MCF 10A (cell line): ENCODE measurements around the gene PEAR1. TPM values are rescaled to one million over a fixed set of nuclear protein-coding genes. Genes with fewer than 3 reads are reported as not detected.

ENCODE experiments used
- BruUV-seq: library from RNA; stranded (reverse); fragments of 400-500 nt; replicated peaks from 2 replicates; lab custom pipeline; 2021; lab: Mats Ljungman, UMichigan
- CTCF ChIA-PET: fragments of 300-600 bp; sonication (Branson Sonifier 250); formaldehyde crosslinking; extraction: SDS; loops from one replicate; lab custom pipeline; 2021; ENCODE audit warnings: antibody characterized with exemption, inconsistent platforms; lab: Yijun Ruan, JAX
- POLR2A ChIA-PET: fragments of 300-600, 350-650 bp; sonication (Branson Sonifier 250); formaldehyde crosslinking; extraction: SDS; loops from one replicate; lab custom pipeline; 2020; ENCODE audit warnings: antibody characterized with exemption, inconsistent platforms; lab: Yijun Ruan, JAX
- DNase-seq: peaks from one replicate; pipeline ENCODE4 v3.0.0-alpha.2; 2018; ENCODE audit not compliant: unreplicated experiment
- H3K27ac Mint-ChIP-seq: one replicate; pipeline ENCODE4 v1.8.0; 2022; ENCODE audit warnings: mild to moderate bottlenecking, low read depth, mixed read lengths; ENCODE audit not compliant: unreplicated experiment
- H3K27me3 Mint-ChIP-seq: one replicate; pipeline ENCODE4 v1.8.0; 2022; ENCODE audit warnings: mixed read lengths; ENCODE audit not compliant: insufficient read depth, unreplicated experiment
- H3K36me3 Mint-ChIP-seq: one replicate; pipeline ENCODE4 v1.8.0; 2022; ENCODE audit warnings: mild to moderate bottlenecking, moderate library complexity, mixed read lengths; ENCODE audit not compliant: insufficient read depth, unreplicated experiment
- H3K4me1 Mint-ChIP-seq: one replicate; pipeline ENCODE4 v1.8.0; 2022; ENCODE audit warnings: mixed read lengths; ENCODE audit not compliant: insufficient read depth, unreplicated experiment
- H3K4me3 Mint-ChIP-seq: one replicate; pipeline ENCODE4 v1.8.0; 2022; ENCODE audit warnings: mild to moderate bottlenecking, moderate library complexity, mixed read lengths; ENCODE audit not compliant: unreplicated experiment
- H3K9me3 Mint-ChIP-seq: one replicate; pipeline ENCODE4 v1.8.0; 2022; ENCODE audit warnings: mixed read lengths; ENCODE audit not compliant: unreplicated experiment
- intact Hi-C: fragments of 100-400 bp; cut with micrococcal nuclease; formaldehyde crosslinking; loops from 2 replicates; pipeline ENCODE4 v1.14.1; 2022
- total RNA-seq: library from RNA; stranded (reverse); gene quantifications from 2 replicates; pipeline ENCODE4 v1.2.3, GENCODE V29; 2022
- TF ChIP-seq, protein P1 (sequence below): fragments of 200-600 bp; IDR thresholded peaks from one replicate; pipeline ENCODE4 v1.8.0; 2022; ENCODE audit warnings: antibody characterized with exemption, mild to moderate bottlenecking; ENCODE audit not compliant: unreplicated experiment

Gene PEAR1
- total RNA-seq, 1 experiment from 2014 or later: 6.5 TPM

GRCh38 chr1:156880473-156880872 lies 13.0 kb upstream of the PEAR1 start:
- Mint-ChIP-seq H3K27ac (no peak overlapping the region), H3K27me3 (peaks cover 60% of the 10 kb centered on the region), H3K9me3 (no peaks in the 10 kb centered on the region), H3K4me1 (no peaks in the 10 kb centered on the region), H3K4me3 (no peak overlapping the region), H3K36me3 (no peaks in the 10 kb centered on the region)
- no peak for DNase-seq
- intact Hi-C loops: no loop called here
- ChIA-PET CTCF (interaction anchor here (0.6 to 14.2 kb wide), 13 partner anchors 10 to 543 kb away, joined by 3 to 284 read pairs (median 4); partner anchors contain the start of gene PEAR1), POLR2A (interaction anchor here (0.6 to 0.8 kb wide), 2 partner anchors 14 to 78 kb away, joined by 3 read pairs; no protein-coding TSS in a partner anchor)
- BruUV-seq: no TSS peak
- TF ChIP-seq, protein P1, sequence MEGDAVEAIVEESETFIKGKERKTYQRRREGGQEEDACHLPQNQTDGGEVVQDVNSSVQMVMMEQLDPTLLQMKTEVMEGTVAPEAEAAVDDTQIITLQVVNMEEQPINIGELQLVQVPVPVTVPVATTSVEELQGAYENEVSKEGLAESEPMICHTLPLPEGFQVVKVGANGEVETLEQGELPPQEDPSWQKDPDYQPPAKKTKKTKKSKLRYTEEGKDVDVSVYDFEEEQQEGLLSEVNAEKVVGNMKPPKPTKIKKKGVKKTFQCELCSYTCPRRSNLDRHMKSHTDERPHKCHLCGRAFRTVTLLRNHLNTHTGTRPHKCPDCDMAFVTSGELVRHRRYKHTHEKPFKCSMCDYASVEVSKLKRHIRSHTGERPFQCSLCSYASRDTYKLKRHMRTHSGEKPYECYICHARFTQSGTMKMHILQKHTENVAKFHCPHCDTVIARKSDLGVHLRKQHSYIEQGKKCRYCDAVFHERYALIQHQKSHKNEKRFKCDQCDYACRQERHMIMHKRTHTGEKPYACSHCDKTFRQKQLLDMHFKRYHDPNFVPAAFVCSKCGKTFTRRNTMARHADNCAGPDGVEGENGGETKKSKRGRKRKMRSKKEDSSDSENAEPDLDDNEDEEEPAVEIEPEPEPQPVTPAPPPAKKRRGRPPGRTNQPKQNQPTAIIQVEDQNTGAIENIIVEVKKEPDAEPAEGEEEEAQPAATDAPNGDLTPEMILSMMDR: no peak

- Mint-ChIP-seq H3K36me3 (no peaks in the 10 kb centered on the region), H3K27ac (no peak overlapping the region), H3K4me3 (no peak overlapping the region), H3K4me1 (no peaks in the 10 kb centered on the region), H3K27me3 (peaks cover 65% of the 10 kb centered on the region), H3K9me3 (no peaks in the 10 kb centered on the region)
- intact Hi-C loops: no loop called here
- ChIA-PET CTCF (interaction anchor here (0.6 to 14.2 kb wide), 9 partner anchors 10 to 191 kb away, joined by 3 to 284 read pairs (median 4); partner anchors contain the start of gene PEAR1), POLR2A (interaction anchor here (0.6 kb wide), 1 partner anchor 15 kb away, joined by 3 read pairs; no protein-coding TSS in a partner anchor)
- BruUV-seq: no TSS peak
- TF ChIP-seq, protein P1: no peak
- DNase-seq: no peak
These were observed 12.4 kb upstream of the PEAR1 start for GRCh38 chr1:156881101-156881500.

DNA sequence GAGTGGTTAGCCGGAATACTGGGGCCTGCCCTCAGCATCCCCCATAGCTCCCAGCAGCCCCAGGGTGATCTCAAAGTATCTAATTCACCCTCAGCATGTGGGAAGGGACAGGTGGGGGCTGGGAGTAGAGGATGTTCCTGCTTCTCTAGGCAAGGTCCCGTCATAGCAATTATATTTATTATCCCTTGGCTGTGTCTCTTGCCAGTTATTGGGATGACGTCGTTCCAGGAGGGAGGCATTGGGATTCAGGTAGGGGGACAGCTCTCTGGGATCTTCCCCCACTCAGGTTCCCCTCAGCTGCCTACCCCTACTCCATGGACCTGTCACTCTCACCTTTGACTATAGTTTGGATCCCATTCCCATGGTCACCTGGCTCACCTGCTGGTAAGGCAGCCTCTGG lies 11.9 kb upstream of the PEAR1 start:
- no peak for DNase-seq
- intact Hi-C loops: no loop called here
- TF ChIP-seq, protein P1: no peak
- peaks cover 70% of the 10 kb centered on the region for H3K27me3 Mint-ChIP-seq
- no TSS peak for BruUV-seq
- no peaks in the 10 kb centered on the region for H3K4me1 Mint-ChIP-seq
- no peak overlapping the region for H3K4me3 Mint-ChIP-seq
- CTCF ChIA-PET: interaction anchor here (1.0 to 14.2 kb wide), 6 partner anchors 9 to 192 kb away, joined by 4 to 284 read pairs (median 4); partner anchors contain the start of gene PEAR1
- no peaks in the 10 kb centered on the region for H3K36me3 Mint-ChIP-seq
- H3K27ac Mint-ChIP-seq: no peak overlapping the region
- POLR2A ChIA-PET: no interaction called here
- H3K9me3 Mint-ChIP-seq: no peaks in the 10 kb centered on the region

DNA sequence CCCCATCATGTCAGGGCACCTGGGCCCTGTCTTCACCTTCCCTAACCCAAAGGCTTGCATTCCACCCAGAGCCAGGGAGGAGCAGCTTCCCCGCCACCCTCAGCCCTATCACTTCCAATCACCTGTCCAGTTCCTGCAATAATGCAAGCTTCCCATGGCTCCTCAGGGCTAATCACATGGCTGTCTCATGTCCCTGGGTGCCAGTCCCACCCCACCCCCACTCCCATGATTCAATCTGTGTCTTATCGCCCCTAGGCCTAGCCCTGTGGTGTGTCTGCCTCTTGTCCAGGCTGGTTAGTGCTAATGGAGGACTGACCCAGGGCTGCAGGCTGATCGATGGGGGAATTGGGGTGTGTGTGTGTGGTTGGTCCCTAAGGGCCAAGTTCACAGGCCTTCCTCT lies 11.0 kb upstream of the PEAR1 start:
- Mint-ChIP-seq H3K27ac (no peak overlapping the region), H3K27me3 (peaks cover 79% of the 10 kb centered on the region), H3K4me3 (no peak overlapping the region), H3K4me1 (no peaks in the 10 kb centered on the region), H3K36me3 (no peaks in the 10 kb centered on the region), H3K9me3 (no peaks in the 10 kb centered on the region)
- intact Hi-C loops: no loop called here
- DNase-seq: no peak
- BruUV-seq: no TSS peak
- ChIA-PET POLR2A (no interaction called here), CTCF (interaction anchor here (0.7 to 14.2 kb wide), 6 partner anchors 9 to 86 kb away, joined by 3 to 284 read pairs (median 3); partner anchors contain the start of gene PEAR1)
- TF ChIP-seq, protein P1: no peak
